PC-3 (cell line): Measurements from ENCODE around the gene SMG6. TPM values are rescaled to one million over a fixed set of nuclear protein-coding genes. Genes with fewer than 3 reads are reported as not detected.

Experiments
- ATAC-seq: fragments of 200-7000 bp; cut with Tn5 transposase; 2 replicates; pipeline ENCODE4 v1.9.1; 2020; ENCODE audit warnings: mild to moderate bottlenecking, moderate library complexity
- BruUV-seq: library from RNA; stranded (reverse); fragments of 400-500 nt; replicated peaks from 2 replicates; lab custom pipeline; 2021; lab: Mats Ljungman, UMichigan
- CTCF ChIA-PET: fragments of 300-600 bp; sonication (Branson Sonifier 250); formaldehyde crosslinking; loops from one replicate; lab custom pipeline; 2022; ENCODE audit warnings: antibody characterized with exemption; lab: Charles Lee
- POLR2A ChIA-PET: fragments of 300-600 bp; sonication (Branson Sonifier 250); formaldehyde crosslinking; loops from one replicate; lab custom pipeline; 2022; ENCODE audit warnings: antibody characterized with exemption; ENCODE audit not compliant: unreplicated experiment; lab: Charles Lee
- DNase-seq: peaks from one replicate; pipeline ENCODE4 v3.0.0-alpha.2; 2015
- H2AFZ ChIP-seq: fragments of 300-600 bp; sonication (generic); 2 replicates; pipeline ENCODE4 v1.6.0; 2016; ENCODE audit warnings: antibody characterized with exemption, low read length
- H3F3A ChIP-seq: fragments of 300-600 bp; sonication (generic); one replicate; pipeline ENCODE4 v1.6.0; 2017; ENCODE audit warnings: antibody characterized with exemption, low read length, control low read depth, mild to moderate bottlenecking; ENCODE audit not compliant: unreplicated experiment
- H3K27ac ChIP-seq: fragments of 300-600 bp; sonication (generic); 2 replicates; pipeline ENCODE4 v1.5.1; 2016; ENCODE audit warnings: mild to moderate bottlenecking, low read length
- H3K27me3 ChIP-seq: fragments of 300-600 bp; sonication (generic); 2 replicates; pipeline ENCODE4 v1.6.1; 2016; ENCODE audit warnings: low read length, mixed read lengths
- H3K36me3 ChIP-seq: fragments of 300-600 bp; sonication (generic); 2 replicates; pipeline ENCODE4 v1.6.1; 2016; ENCODE audit warnings: low read depth, mixed run types, low read length, mixed read lengths
- H3K4me1 ChIP-seq: fragments of 300-600 bp; sonication (generic); 2 replicates; pipeline ENCODE4 v1.5.1; 2016; ENCODE audit warnings: low read length; ENCODE audit not compliant: insufficient read depth
- H3K4me2 ChIP-seq: fragments of 300-600 bp; sonication (generic); 2 replicates; pipeline ENCODE4 v1.6.0; 2016; ENCODE audit warnings: low read length
- H3K4me3 ChIP-seq: fragments of 300-600 bp; sonication (generic); 2 replicates; pipeline ENCODE4 v1.5.1; 2016; ENCODE audit warnings: mild to moderate bottlenecking, low read length, mixed read lengths
- H3K79me2 ChIP-seq: fragments of 300-600 bp; sonication (generic); 2 replicates; pipeline ENCODE4 v1.6.1; 2017; ENCODE audit warnings: low read length, mixed read lengths
- H3K9ac ChIP-seq: fragments of 300-600 bp; sonication (generic); 2 replicates; pipeline ENCODE4 v1.6.0; 2016; ENCODE audit warnings: mild to moderate bottlenecking, low read length
- H3K9me2 ChIP-seq: fragments of 300-600 bp; sonication (generic); replicated peaks from 2 replicates; pipeline ENCODE4 v1.6.1; 2016; ENCODE audit warnings: mixed run types, low read length, mixed read lengths
- H3K9me3 ChIP-seq: fragments of 300-600 bp; sonication (generic); 2 replicates; pipeline ENCODE4 v1.6.1; 2016; ENCODE audit warnings: low read length, mixed read lengths
- H4K20me1 ChIP-seq: fragments of 300-600 bp; sonication (generic); 2 replicates; pipeline ENCODE4 v1.6.1; 2016; ENCODE audit warnings: low read length, mixed read lengths
- CTCF ChIP-seq: fragments of 300-600 bp; sonication (generic); conservative IDR thresholded peaks from 2 replicates; pipeline ENCODE4 v1.5.1; 2017; ENCODE audit warnings: antibody characterized with exemption, low read depth, mild to moderate bottlenecking, low read length
- EZH2 ChIP-seq: fragments of 300-600 bp; sonication (generic); IDR thresholded peaks from one replicate; pipeline ENCODE4 v1.6.1; 2017; ENCODE audit warnings: antibody characterized with exemption, mild to moderate bottlenecking, low read length; ENCODE audit not compliant: unreplicated experiment
- EZH2phosphoT487 ChIP-seq: fragments of 300-600 bp; sonication (generic); IDR thresholded peaks from 2 replicates; pipeline ENCODE4 v1.6.1; 2018; ENCODE audit warnings: mild to moderate bottlenecking, antibody characterized with exemption, low read length, borderline replicate concordance
- intact Hi-C: fragments of 100-400 bp; cut with micrococcal nuclease; formaldehyde crosslinking; loops from 2 replicates; pipeline ENCODE4 v1.9.0; 2023
- total RNA-seq: library from RNA; depleted of rRNA; stranded (reverse); fragments of >200 nt; gene quantifications from 2 replicates; pipeline ENCODE4 v1.2.3, GENCODE V29; 2014

The SMG6 gene
- total RNA-seq, 1 experiment from 2014 or later = 13.4 TPM

GRCh38 chr17:2336215-2336851, 32.7 kb upstream of the SMG6 start, which contains the start of gene TSR1:
TSR1 (minus strand) TSS chr17:2336457; CDS start chr17:2336427, 30 bp downstream.
- H3K9ac ChIP-seq = peak within 1 kb of the TSS; percentile 100
- H3K79me2 ChIP-seq = peaks cover 76% of the 10 kb centered on the region
- H3K36me3 ChIP-seq = peaks cover 37% of the 10 kb centered on the region
- intact Hi-C loops = loop anchor here (2.0 kb wide), 1 partner anchor 16 kb away; no protein-coding TSS in a partner anchor
- H3F3A ChIP-seq = no peaks in the 10 kb centered on the region
- 0 out of 2 replicates have a peak, but pooled peaks cover 5% of the 10 kb centered on the region for H4K20me1 ChIP-seq
- H3K27ac ChIP-seq = peak within 1 kb of the TSS; percentile 63
- no peaks in the 10 kb centered on the region for H3K9me2 ChIP-seq
- DNase-seq (peak; percentile 85), ATAC-seq (peak; percentile 83)
- TSS peak; percentile 65 for BruUV-seq
- TF ChIP-seq EZH2 (no peak), EZH2phosphoT487 (no peak), CTCF (no peak; the same call in 1 of the 2 replicates)
- POLR2A ChIA-PET = interaction anchor here (0.6 to 1.0 kb wide), 3 partner anchors 23 to 71 kb away, joined by 3 to 4 read pairs (median 4); no protein-coding TSS in a partner anchor
- H3K27me3 ChIP-seq = no peaks in the 10 kb centered on the region
- H3K4me3 ChIP-seq = peak within 1 kb of the TSS; percentile 99
- H3K4me1 ChIP-seq = peaks cover 19% of the 10 kb centered on the region
- H3K9me3 ChIP-seq = no peaks in the 10 kb centered on the region
- peak within 1 kb of the TSS; percentile 98 for H3K4me2 ChIP-seq
- peak within 1 kb of the TSS; percentile 73 for H2AFZ ChIP-seq
- CTCF ChIA-PET = interaction anchor here (3.8 kb wide), 1 partner anchor 17 kb away, joined by 26 read pairs; no protein-coding TSS in a partner anchor

DNA sequence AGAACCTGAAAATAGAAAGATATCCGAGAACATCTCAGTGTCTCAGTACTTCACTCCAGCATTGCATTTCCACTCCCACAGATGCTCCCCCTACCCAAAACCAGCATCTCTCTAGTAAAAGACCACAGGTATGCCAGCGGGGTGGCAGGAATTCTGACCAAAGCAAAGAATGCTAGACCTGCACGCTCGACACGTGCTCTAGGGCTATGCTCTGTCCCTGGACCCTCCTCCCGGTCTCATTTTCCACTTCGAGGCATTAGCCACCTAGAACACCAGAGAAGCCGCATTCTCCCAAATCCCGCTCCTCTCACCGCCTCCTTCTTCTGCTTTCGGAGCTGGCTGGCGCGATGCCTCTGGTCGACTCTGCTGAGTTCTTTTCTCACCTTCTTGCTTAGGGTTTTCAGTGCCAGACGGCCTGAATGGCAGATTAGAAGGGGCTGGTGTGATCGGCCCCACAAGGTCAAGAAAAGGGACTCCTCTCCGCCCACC, 32.2 kb upstream of the SMG6 start:
- DNase-seq (no peak), ATAC-seq (no peak)
- BruUV-seq = TSS peak; percentile 66
- Histone ChIP-seq H3K9me2 (no peaks in the 10 kb centered on the region), H3K36me3 (peaks cover 43% of the 10 kb centered on the region), H3K27ac (peak overlapping the region; percentile 63), H2AFZ (peak overlapping the region; percentile 50; the same call in 1 of the 2 replicates), H3K9ac (peak overlapping the region; percentile 100), H3K4me2 (peak overlapping the region; percentile 98), H3K9me3 (no peaks in the 10 kb centered on the region), H3K79me2 (peaks cover 81% of the 10 kb centered on the region), H3F3A (no peaks in the 10 kb centered on the region), H3K4me1 (peaks cover 19% of the 10 kb centered on the region), H4K20me1 (0 out of 2 replicates have a peak, but pooled peaks cover 5% of the 10 kb centered on the region), H3K4me3 (peak overlapping the region; percentile 99), H3K27me3 (no peaks in the 10 kb centered on the region)
- TF ChIP-seq EZH2phosphoT487 (no peak), CTCF (no peak), EZH2 (no peak)
- ChIA-PET POLR2A (interaction anchor here (1.0 kb wide), 1 partner anchor 71 kb away, joined by 4 read pairs; no protein-coding TSS in a partner anchor), CTCF (interaction anchor here (3.8 kb wide), 1 partner anchor 17 kb away, joined by 26 read pairs; no protein-coding TSS in a partner anchor)
- intact Hi-C loops = loop anchor here (2.0 kb wide), 1 partner anchor 17 kb away; no protein-coding TSS in a partner anchor
